ENCODE measurements around the gene PPDPF.

DNA sequence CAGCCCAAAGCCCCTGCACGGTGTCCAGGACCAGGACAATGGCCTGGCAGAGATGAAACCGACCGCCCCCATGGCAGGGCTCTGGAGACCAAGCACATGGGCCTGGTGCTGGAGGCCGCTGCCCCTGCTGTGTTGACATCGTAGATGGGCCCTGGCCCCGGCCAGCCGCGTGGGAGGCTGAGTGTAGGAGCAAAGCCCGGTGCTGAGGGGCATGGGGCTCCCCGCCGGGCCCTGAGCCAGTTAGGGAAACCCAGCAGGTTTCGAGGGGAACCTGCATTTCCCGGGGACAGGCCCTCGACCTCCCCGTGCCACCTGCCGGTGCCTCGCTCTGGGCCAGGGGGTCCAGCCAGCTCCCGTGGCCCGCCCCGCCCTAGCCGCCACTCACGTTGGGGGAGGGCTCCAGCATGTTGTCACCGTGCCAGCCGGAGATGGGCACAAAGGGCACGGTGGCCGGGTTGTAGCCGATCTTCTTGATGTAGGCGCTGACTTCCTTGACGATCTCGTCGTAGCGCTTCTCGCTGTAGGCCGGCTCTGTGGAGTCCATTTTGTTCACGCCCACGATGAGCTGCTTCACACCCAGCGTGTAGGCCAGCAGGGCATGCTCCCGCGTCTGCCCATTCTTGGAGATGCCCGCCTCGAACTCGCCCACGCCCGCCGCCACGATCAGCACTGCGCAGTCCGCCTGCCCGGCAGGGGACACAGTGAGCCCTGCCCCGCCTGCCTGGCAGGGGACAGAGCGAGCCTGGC lies 26.0 kb upstream of the PPDPF start:
- TF ChIP-seq, protein P1, sequence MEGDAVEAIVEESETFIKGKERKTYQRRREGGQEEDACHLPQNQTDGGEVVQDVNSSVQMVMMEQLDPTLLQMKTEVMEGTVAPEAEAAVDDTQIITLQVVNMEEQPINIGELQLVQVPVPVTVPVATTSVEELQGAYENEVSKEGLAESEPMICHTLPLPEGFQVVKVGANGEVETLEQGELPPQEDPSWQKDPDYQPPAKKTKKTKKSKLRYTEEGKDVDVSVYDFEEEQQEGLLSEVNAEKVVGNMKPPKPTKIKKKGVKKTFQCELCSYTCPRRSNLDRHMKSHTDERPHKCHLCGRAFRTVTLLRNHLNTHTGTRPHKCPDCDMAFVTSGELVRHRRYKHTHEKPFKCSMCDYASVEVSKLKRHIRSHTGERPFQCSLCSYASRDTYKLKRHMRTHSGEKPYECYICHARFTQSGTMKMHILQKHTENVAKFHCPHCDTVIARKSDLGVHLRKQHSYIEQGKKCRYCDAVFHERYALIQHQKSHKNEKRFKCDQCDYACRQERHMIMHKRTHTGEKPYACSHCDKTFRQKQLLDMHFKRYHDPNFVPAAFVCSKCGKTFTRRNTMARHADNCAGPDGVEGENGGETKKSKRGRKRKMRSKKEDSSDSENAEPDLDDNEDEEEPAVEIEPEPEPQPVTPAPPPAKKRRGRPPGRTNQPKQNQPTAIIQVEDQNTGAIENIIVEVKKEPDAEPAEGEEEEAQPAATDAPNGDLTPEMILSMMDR (IDR thresholded peaks at IDR 0.05; ENCODE audit: insufficient read depth, low read depth, low read length), result no peak
- TF ChIP-seq EZH2 (IDR thresholded peaks at IDR 0.05; ENCODE audit: insufficient read depth, low read length), result no peak

All from astrocyte (in vitro differentiated cells and primary cell).